ENCODE data around the gene GLCE.
A peak's percentile ranks its signal among the peaks of the same experiment; 100 is the strongest.
"Not testable (repeated sequence)": the region's sequence is repeated elsewhere in the genome, so short reads cannot be mapped to it uniquely, and the experiment has no call there.

The GLCE gene

GRCh38 chr15:69167218-69167846, 6.9 kb downstream of the GLCE start:
- FAIRE-seq: no peak
- no peak for DNase-seq (ENCODE audit: insufficient read length, low spot score)
- TF ChIP-seq CTCF (IDR thresholded peaks at IDR 0.05; ENCODE audit: insufficient read depth, missing control alignments): no peak

- not testable (repeated sequence) for DNase-seq (ENCODE audit: insufficient read length, low spot score); FAIRE-seq
Measured at GRCh38 chr15:69168361-69168760, 7.9 kb downstream of the GLCE start.

- not testable (repeated sequence) for FAIRE-seq
Measured at GRCh38 chr15:69169540-69169939, 9.1 kb downstream of the GLCE start.

GRCh38 chr15:69170597-69170996, 10.2 kb downstream of the GLCE start:
- FAIRE-seq (peak; percentile 21), DNase-seq (ENCODE audit: insufficient read length, low spot score) (no peak)
- TF ChIP-seq CTCF (IDR thresholded peaks at IDR 0.05; ENCODE audit: insufficient read depth, missing control alignments): no peak

More at GRCh38 chr15:69169540-69169939, 9.1 kb downstream of the GLCE start:
- not testable (repeated sequence) for DNase-seq (ENCODE audit: insufficient read length, low spot score)

- no peak for TF ChIP-seq CTCF (IDR thresholded peaks at IDR 0.05; ENCODE audit: insufficient read depth, missing control alignments)
- no peak for DNase-seq (ENCODE audit: insufficient read length, low spot score)
- no peak for FAIRE-seq
Measured at GRCh38 chr15:69172847-69173246, 12.4 kb downstream of the GLCE start.

- no peak for TF ChIP-seq CTCF (IDR thresholded peaks at IDR 0.05; ENCODE audit: insufficient read depth, missing control alignments)
- no peak for FAIRE-seq
- no peak for DNase-seq (ENCODE audit: insufficient read length, low spot score)
Measured at GRCh38 chr15:69175536-69175935, 15.1 kb downstream of the GLCE start.

GRCh38 chr15:69181424-69181823, 21.0 kb downstream of the GLCE start:
- DNase-seq (ENCODE audit: insufficient read length, low spot score): no peak
- TF ChIP-seq CTCF (IDR thresholded peaks at IDR 0.05; ENCODE audit: insufficient read depth, missing control alignments): no peak
- FAIRE-seq: no peak

GRCh38 chr15:69185216-69185615, 24.8 kb downstream of the GLCE start:
- DNase-seq (ENCODE audit: insufficient read length, low spot score) (no peak), FAIRE-seq (no peak)
- no peak for TF ChIP-seq CTCF (IDR thresholded peaks at IDR 0.05; ENCODE audit: insufficient read depth, missing control alignments)
